UCSD-AML1 (cell line): Measurements from ENCODE around the gene MVB12A.

ENCODE experiments used
- DNase-seq: peaks from one replicate; lab custom pipeline; 2025; ENCODE audit not compliant: unreplicated experiment; lab: John Stamatoyannopoulos, UW

MVB12A gene

GRCh38 chr19:17470068-17470841 is 50.4 kb downstream of the MVB12A start, which contains the start of gene SLC27A1:
Gene SLC27A1 (plus strand): TSS chr19:17470524. CDS start chr19:17470541, 17 bp downstream.
- peak; percentile 99 for DNase-seq

GRCh38 chr19:17471410-17472125 is 51.7 kb downstream of the MVB12A start:
- no peak for DNase-seq

- DNase-seq = peak; percentile 21
Observed at GRCh38 chr19:17473041-17473440, 53.2 kb downstream of the MVB12A start.
